PFSK-1 (cell line): ENCODE measurements around the gene PIGR.

Experiments used
- FOXP2 ChIP-seq: optimal IDR thresholded peaks from 2 replicates; pipeline ENCODE3; 2011; ENCODE audit warnings: borderline replicate concordance, control low read depth, inconsistent platforms; ENCODE audit not compliant: insufficient read depth; ENCODE audit errors: extremely low read length, extremely low read depth
- POLR2AphosphoS5 ChIP-seq: IDR thresholded peaks from 2 replicates; pipeline ENCODE4 v1.6.1; 2012; ENCODE audit warnings: low read depth, mild to moderate bottlenecking, control low read depth, low read length, moderate library complexity
- SIN3A ChIP-seq: IDR thresholded peaks from 2 replicates; pipeline ENCODE4 v1.6.1; 2012; ENCODE audit warnings: mild to moderate bottlenecking, low read length, moderate library complexity, borderline replicate concordance; ENCODE audit not compliant: insufficient read depth
- TAF1 ChIP-seq: IDR thresholded peaks from 2 replicates; pipeline ENCODE4 v1.6.1; 2012; ENCODE audit warnings: low read length, control low read depth, borderline replicate concordance; ENCODE audit not compliant: insufficient read depth
- TF ChIP-seq, protein P1 (sequence below), 2 experiments: IDR thresholded peaks; 2 replicates each; pipeline versions ENCODE4 v1.6.1 to v1.8.0; 2011 to 2012; ENCODE audit warnings: low read depth in 2 of 2, low read length in 2 of 2, control low read depth in 1 of 2, inconsistent platforms in 1 of 2, mild to moderate bottlenecking in 1 of 2, moderate library complexity in 1 of 2; ENCODE audit not compliant: insufficient read depth in 1 of 2

Gene PIGR

DNA sequence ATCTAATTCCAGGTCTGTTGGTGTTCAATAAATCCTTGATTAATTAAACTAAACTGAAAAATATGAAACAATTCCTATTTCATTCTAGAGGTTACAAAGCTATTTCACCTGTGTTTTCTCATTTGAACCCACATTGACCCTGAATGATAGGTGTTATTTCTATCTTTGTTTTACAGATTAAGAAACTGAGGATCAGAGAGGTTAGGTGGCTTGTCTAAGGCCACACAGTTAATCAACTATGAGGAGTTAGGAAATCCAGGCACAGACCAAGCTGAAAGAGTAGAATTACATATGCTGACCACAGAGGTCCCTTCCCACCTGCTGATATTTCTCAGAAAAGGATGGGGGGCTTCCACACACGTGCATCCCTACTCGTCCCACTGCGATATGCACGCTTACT is 487 bp downstream of the PIGR start:
- no peak for TF ChIP-seq POLR2AphosphoS5
- TF ChIP-seq, protein P1, sequence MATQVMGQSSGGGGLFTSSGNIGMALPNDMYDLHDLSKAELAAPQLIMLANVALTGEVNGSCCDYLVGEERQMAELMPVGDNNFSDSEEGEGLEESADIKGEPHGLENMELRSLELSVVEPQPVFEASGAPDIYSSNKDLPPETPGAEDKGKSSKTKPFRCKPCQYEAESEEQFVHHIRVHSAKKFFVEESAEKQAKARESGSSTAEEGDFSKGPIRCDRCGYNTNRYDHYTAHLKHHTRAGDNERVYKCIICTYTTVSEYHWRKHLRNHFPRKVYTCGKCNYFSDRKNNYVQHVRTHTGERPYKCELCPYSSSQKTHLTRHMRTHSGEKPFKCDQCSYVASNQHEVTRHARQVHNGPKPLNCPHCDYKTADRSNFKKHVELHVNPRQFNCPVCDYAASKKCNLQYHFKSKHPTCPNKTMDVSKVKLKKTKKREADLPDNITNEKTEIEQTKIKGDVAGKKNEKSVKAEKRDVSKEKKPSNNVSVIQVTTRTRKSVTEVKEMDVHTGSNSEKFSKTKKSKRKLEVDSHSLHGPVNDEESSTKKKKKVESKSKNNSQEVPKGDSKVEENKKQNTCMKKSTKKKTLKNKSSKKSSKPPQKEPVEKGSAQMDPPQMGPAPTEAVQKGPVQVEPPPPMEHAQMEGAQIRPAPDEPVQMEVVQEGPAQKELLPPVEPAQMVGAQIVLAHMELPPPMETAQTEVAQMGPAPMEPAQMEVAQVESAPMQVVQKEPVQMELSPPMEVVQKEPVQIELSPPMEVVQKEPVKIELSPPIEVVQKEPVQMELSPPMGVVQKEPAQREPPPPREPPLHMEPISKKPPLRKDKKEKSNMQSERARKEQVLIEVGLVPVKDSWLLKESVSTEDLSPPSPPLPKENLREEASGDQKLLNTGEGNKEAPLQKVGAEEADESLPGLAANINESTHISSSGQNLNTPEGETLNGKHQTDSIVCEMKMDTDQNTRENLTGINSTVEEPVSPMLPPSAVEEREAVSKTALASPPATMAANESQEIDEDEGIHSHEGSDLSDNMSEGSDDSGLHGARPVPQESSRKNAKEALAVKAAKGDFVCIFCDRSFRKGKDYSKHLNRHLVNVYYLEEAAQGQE (IDR thresholded peaks at IDR 0.05; ENCODE audit: insufficient read depth in 1 of 2, low read depth in 2 of 2, low read length in 2 of 2): no peak
- TF ChIP-seq SIN3A: no peak
- TF ChIP-seq FOXP2: no peak
- no peak for TF ChIP-seq TAF1

DNA sequence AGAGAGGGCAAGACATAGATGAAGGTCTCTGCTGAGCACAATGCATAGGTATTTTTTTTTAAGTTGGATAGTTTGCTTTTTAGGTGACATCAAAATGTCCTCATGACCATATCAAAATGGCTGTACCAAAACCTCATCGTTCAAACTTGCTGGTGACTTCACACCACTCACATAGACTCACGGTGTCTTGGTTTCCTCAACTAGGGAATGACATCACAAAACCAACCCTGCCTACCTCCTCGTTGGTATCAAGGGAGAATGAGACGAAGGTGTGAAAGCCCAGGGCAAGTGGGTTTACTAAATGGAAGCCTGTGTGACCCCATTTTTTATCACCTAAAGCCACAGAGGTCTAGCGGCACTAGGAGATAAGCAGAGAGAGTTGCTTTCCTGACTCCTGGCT is 1.6 kb downstream of the PIGR start:
- TF ChIP-seq FOXP2 (no peak), POLR2AphosphoS5 (no peak), SIN3A (no peak), TAF1 (no peak)
- TF ChIP-seq, protein P1 (IDR thresholded peaks at IDR 0.05; ENCODE audit: insufficient read depth in 1 of 2, low read depth in 2 of 2, low read length in 2 of 2): no peak

DNA sequence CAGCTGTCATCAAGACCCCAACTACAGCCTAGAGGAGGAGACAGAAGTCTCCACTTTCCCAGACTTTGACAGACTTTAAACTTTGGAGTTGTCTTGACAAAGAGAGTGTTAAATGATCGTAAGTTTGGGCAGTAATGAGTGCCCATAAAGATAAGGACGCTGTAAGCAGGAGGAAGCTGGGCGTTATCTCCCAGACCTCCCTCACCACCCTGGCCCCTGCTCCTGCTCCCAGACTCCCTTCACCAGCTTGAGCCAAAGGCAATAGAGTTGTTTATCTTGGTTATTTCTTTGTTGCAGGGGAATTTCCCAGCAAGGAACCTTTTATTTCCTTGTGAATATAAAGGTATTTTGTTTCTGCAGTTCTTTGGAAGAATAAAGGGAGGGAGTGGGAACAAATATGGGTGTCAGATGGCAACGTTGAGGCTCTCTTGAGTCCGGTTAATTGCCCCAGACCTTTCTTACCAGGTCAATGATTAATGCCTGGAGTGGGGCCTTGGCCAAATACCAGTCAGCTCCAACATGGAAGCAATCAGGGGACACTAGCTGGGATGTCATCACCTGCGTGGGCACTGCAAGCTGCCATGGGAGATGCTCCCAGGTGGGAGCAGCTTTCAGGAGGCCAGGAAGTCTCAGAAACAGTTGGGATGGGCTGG is 4.4 kb downstream of the PIGR start:
- no peak for TF ChIP-seq FOXP2
- TF ChIP-seq TAF1: no peak
- TF ChIP-seq, protein P1 (IDR thresholded peaks at IDR 0.05; ENCODE audit: insufficient read depth in 1 of 2, low read depth in 2 of 2, low read length in 2 of 2): no peak
- no peak for TF ChIP-seq SIN3A
- no peak for TF ChIP-seq POLR2AphosphoS5

DNA sequence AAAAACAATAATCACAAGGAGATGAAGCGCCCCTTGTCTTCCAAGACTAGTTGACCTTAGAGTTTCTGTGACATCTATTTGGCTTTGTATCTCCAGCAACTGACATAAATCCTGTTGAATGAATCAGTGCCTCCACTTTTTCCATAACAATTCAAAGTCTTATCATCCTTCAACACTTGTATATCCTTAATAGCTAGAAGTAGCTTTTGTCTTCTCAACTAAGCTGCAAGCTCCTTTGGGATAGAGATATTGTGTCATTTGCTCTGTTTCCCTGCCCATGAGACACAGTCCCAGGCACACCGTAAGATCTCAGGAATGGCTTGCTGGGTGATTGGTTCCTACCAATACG is 5.7 kb downstream of the PIGR start:
- TF ChIP-seq, protein P1 (IDR thresholded peaks at IDR 0.05; ENCODE audit: insufficient read depth in 1 of 2, low read depth in 2 of 2, low read length in 2 of 2): no peak
- TF ChIP-seq FOXP2 (no peak), SIN3A (no peak), POLR2AphosphoS5 (no peak), TAF1 (no peak)
